H1 (cell line): ENCODE measurements around the gene JMJD7. TPM values are rescaled to one million over a fixed set of nuclear protein-coding genes. Genes with fewer than 3 reads are reported as not detected.

Experiments
- CTCF ChIA-PET: fragments of 300-600 bp; sonication (Branson Sonifier 250); formaldehyde crosslinking; loops from one replicate; lab custom pipeline; 2021; ENCODE audit not compliant: partially characterized antibody; lab: Charles Lee
- POLR2A ChIA-PET: fragments of 300-600 bp; sonication (Branson Sonifier 250); formaldehyde crosslinking; loops from one replicate; lab custom pipeline; 2021; ENCODE audit warnings: inconsistent platforms; ENCODE audit not compliant: partially characterized antibody; lab: Charles Lee
- DNase-seq, 2 experiments: peaks; one replicate each; pipeline versions ENCODE4 v3.0.0 to v3.0.0-alpha.2; 2010 to 2022; ENCODE audit warnings: low spot score in 2 of 2, low read depth in 1 of 2, mixed read lengths in 1 of 2
- FAIRE-seq: peaks from 2 replicates; lab custom pipeline; 2011; peaks lifted over from hg19 to GRCh38; lab: Jason Lieb, UNC
- H2AFZ ChIP-seq: 2 replicates; pipeline ENCODE4 v1.8.1; 2012; ENCODE audit warnings: low read length, inconsistent platforms
- H2AK5ac ChIP-seq: 2 replicates; pipeline ENCODE4 v1.6.1; 2013; ENCODE audit warnings: low read depth, low read length
- H2BK120ac ChIP-seq: replicated peaks from 2 replicates; pipeline ENCODE3; 2013; ENCODE audit warnings: low read depth, low read length, inconsistent platforms
- H2BK12ac ChIP-seq: 2 replicates; pipeline ENCODE4 v1.6.1; 2013; ENCODE audit warnings: low read depth, low read length
- H2BK15ac ChIP-seq: 2 replicates; pipeline ENCODE4 v1.6.1; 2013; ENCODE audit warnings: low read length
- H2BK20ac ChIP-seq: 2 replicates; pipeline ENCODE4 v1.6.1; 2013; ENCODE audit warnings: low read length
- H2BK5ac ChIP-seq: 2 replicates; pipeline ENCODE4 v1.6.1; 2013; ENCODE audit warnings: low read depth, low read length
- H3K14ac ChIP-seq: 2 replicates; pipeline ENCODE4 v1.6.1; 2013; ENCODE audit warnings: inconsistent platforms; ENCODE audit not compliant: insufficient read length
- H3K18ac ChIP-seq: 2 replicates; pipeline ENCODE4 v1.6.1; 2013; ENCODE audit warnings: low read length; ENCODE audit errors: extremely low read depth
- H3K23ac ChIP-seq: 2 replicates; pipeline ENCODE4 v1.6.1; 2013; ENCODE audit warnings: inconsistent platforms; ENCODE audit not compliant: insufficient read length
- H3K23me2 ChIP-seq: 2 replicates; pipeline ENCODE4 v1.6.1; 2013; ENCODE audit warnings: low read depth, low read length
- H3K27ac ChIP-seq: 2 replicates; pipeline ENCODE4 v1.6.1; 2011; ENCODE audit warnings: low read depth, low read length, inconsistent platforms
- H3K27me3 ChIP-seq, 4 experiments: replicated peaks in 1 of 4; 1 replicate in 1 of 4; 2 replicates in 3 of 4; pipeline versions ENCODE4 v1.6.1 to v1.8.1; 2011 to 2013; ENCODE audit warnings: low read length in 3 of 4, mild to moderate bottlenecking in 3 of 4, inconsistent platforms in 2 of 4, mixed read lengths in 2 of 4, moderate library complexity in 1 of 4; ENCODE audit not compliant: control insufficient read depth in 3 of 4, insufficient read depth in 3 of 4; ENCODE audit errors: extremely low read depth in 1 of 4
- H3K36me3 ChIP-seq, 4 experiments: 2 replicates each; pipeline versions ENCODE4 v1.6.1 to v1.8.1; 2011 to 2013; ENCODE audit warnings: mild to moderate bottlenecking in 4 of 4, low read length in 3 of 4, moderate library complexity in 2 of 4, control low read depth in 1 of 4, inconsistent platforms in 1 of 4; ENCODE audit not compliant: insufficient read depth in 4 of 4, control insufficient read depth in 2 of 4
- H3K4ac ChIP-seq: replicated peaks from 2 replicates; pipeline ENCODE3; 2013; ENCODE audit warnings: low read length, low read depth, mixed read lengths, inconsistent platforms; ENCODE audit not compliant: insufficient read length
- H3K4me1 ChIP-seq, 4 experiments: replicated peaks in 1 of 4; 1 replicate in 1 of 4; 2 replicates in 3 of 4; pipeline versions ENCODE4 v1.6.1 to v1.8.1; 2011 to 2013; ENCODE audit warnings: low read length in 3 of 4, inconsistent platforms in 2 of 4, mixed read lengths in 1 of 4; ENCODE audit not compliant: insufficient read depth in 4 of 4, control insufficient read depth in 3 of 4
- H3K4me2 ChIP-seq, 2 experiments: 2 replicates each; pipeline versions ENCODE4 v1.6.1 to v1.8.1; 2011 to 2013; ENCODE audit warnings: low read depth in 2 of 2, low read length in 2 of 2, control low read depth in 1 of 2, inconsistent platforms in 1 of 2, mild to moderate bottlenecking in 1 of 2; ENCODE audit not compliant: insufficient read depth in 1 of 2
- H3K4me3 ChIP-seq, 4 experiments: fragments of 200-600, 300-600 bp in 1 of 4; sonication (generic), shearing (Covaris generic), sonication (Bioruptor Twin) in 1 of 4; 2 replicates each; pipeline versions ENCODE4 v1.5.1 to v1.8.1; 2011 to 2016; ENCODE audit warnings: low read length in 4 of 4, low read depth in 3 of 4, control low read depth in 2 of 4, inconsistent platforms in 2 of 4, mild to moderate bottlenecking in 2 of 4, mixed read lengths in 1 of 4, moderate library complexity in 1 of 4; ENCODE audit not compliant: insufficient read depth in 2 of 4; ENCODE audit errors: extremely low read depth in 1 of 4
- H3K56ac ChIP-seq: replicated peaks from 2 replicates; pipeline ENCODE3; 2013; ENCODE audit warnings: low read depth, mild to moderate bottlenecking, mixed read lengths, low read length, inconsistent platforms; ENCODE audit not compliant: insufficient read length
- H3K79me1 ChIP-seq: 2 replicates; pipeline ENCODE4 v1.6.1; 2013; ENCODE audit warnings: low read depth, low read length, control low read depth
- H3K79me2 ChIP-seq, 2 experiments: 2 replicates each; pipeline versions ENCODE4 v1.6.1 to v1.8.1; 2012 to 2013; ENCODE audit warnings: low read length in 2 of 2, mild to moderate bottlenecking in 2 of 2, inconsistent platforms in 1 of 2; ENCODE audit not compliant: insufficient read depth in 2 of 2, control insufficient read depth in 1 of 2
- H3K9ac ChIP-seq, 4 experiments: replicated peaks in 1 of 4; 1 replicate in 1 of 4; 2 replicates in 3 of 4; pipeline versions ENCODE4 v1.6.1 to v1.8.1; 2011 to 2013; ENCODE audit warnings: low read depth in 3 of 4, low read length in 3 of 4, control low read depth in 2 of 4, mild to moderate bottlenecking in 2 of 4, moderate library complexity in 2 of 4, inconsistent platforms in 1 of 4; ENCODE audit errors: extremely low read depth in 1 of 4
- H3K9me3 ChIP-seq, 2 experiments: 2 replicates each; pipeline versions ENCODE4 v1.6.1 to v1.8.1; 2012 to 2013; ENCODE audit warnings: mild to moderate bottlenecking in 2 of 2, moderate library complexity in 2 of 2, control low read depth in 1 of 2, inconsistent platforms in 1 of 2, low read depth in 1 of 2, low read length in 1 of 2, mixed read lengths in 1 of 2; ENCODE audit not compliant: insufficient read depth in 2 of 2
- H4K20me1 ChIP-seq, 2 experiments: replicated peaks in 1 of 2; 2 replicates each; pipeline versions ENCODE3 to v1.8.1; 2011 to 2013; ENCODE audit warnings: inconsistent platforms in 2 of 2, low read length in 2 of 2, mild to moderate bottlenecking in 1 of 2; ENCODE audit not compliant: insufficient read depth in 2 of 2, control insufficient read depth in 1 of 2
- H4K5ac ChIP-seq: 2 replicates; pipeline ENCODE4 v1.6.1; 2013; ENCODE audit warnings: low read length, low read depth, mixed read lengths, inconsistent platforms; ENCODE audit not compliant: insufficient read length
- H4K8ac ChIP-seq: 2 replicates; pipeline ENCODE4 v1.8.0; 2013; ENCODE audit warnings: mild to moderate bottlenecking, moderate library complexity, low read length, inconsistent platforms; ENCODE audit not compliant: insufficient read depth; ENCODE audit errors: extremely low read depth
- H4K91ac ChIP-seq: replicated peaks from 2 replicates; pipeline ENCODE3; 2013; ENCODE audit warnings: low read length, mixed read lengths, inconsistent platforms; ENCODE audit not compliant: insufficient read length
- CBX5 ChIP-seq: fragments of 300-800, 300-1000 bp; sonication (generic); IDR thresholded peaks from 2 replicates; pipeline ENCODE4 v1.7.1; 2016; ENCODE audit warnings: antibody characterized with exemption, low read length, low read depth
- EZH2 ChIP-seq: fragments of 200-600 bp; sonication (generic); IDR thresholded peaks from 2 replicates; pipeline ENCODE4 v1.7.1; 2012; ENCODE audit warnings: low read depth, mild to moderate bottlenecking, moderate library complexity, low read length, inconsistent platforms; ENCODE audit not compliant: severe bottlenecking
- HDAC2 ChIP-seq, 2 experiments: fragments of 300-600 bp in 1 of 2; sonication (generic) in 1 of 2; IDR thresholded peaks; 2 replicates each; pipeline ENCODE4 v1.6.1; 2011 to 2012; ENCODE audit warnings: low read depth in 2 of 2, low read length in 2 of 2, mild to moderate bottlenecking in 2 of 2, moderate library complexity in 2 of 2, borderline replicate concordance in 1 of 2, inconsistent platforms in 1 of 2
- JUND ChIP-seq: IDR thresholded peaks from 2 replicates; pipeline ENCODE4 v1.6.1; 2011; ENCODE audit warnings: mild to moderate bottlenecking, improper control_type of control experiment, low read length
- POLR2AphosphoS5 ChIP-seq: IDR thresholded peaks from 2 replicates; pipeline ENCODE4 v1.6.1; 2011; ENCODE audit warnings: low read depth, low read length
- RAD21 ChIP-seq, 2 experiments: IDR thresholded peaks in 1 of 2; conservative IDR thresholded peaks in 1 of 2; 2 replicates each; pipeline ENCODE4 v1.6.1; 2011; ENCODE audit warnings: low read depth in 2 of 2, low read length in 2 of 2, improper control_type of control experiment in 1 of 2, inconsistent platforms in 1 of 2, mild to moderate bottlenecking in 1 of 2, moderate library complexity in 1 of 2
- SRF ChIP-seq: IDR thresholded peaks from 2 replicates; pipeline ENCODE4 v1.6.1; 2011; ENCODE audit warnings: mild to moderate bottlenecking, low read depth, low read length, moderate library complexity
- WGBS, 2 experiments: shearing (Covaris generic) in 1 of 2; methylation state at CpG; one replicate each; pipeline versions ENCODE4 v1.1.6 to v1.1.7; 2013 to 2015; ENCODE audit warnings: low lambda C conversion rate in 2 of 2, mixed read lengths in 2 of 2, inconsistent platforms in 1 of 2, low coverage in 1 of 2, missing lambda C conversion rate in 1 of 2; ENCODE audit not compliant: insufficient replicate concordance in 2 of 2, insufficient coverage in 1 of 2, insufficient read length in 1 of 2; ENCODE audit errors: extremely low coverage in 1 of 2, missing lambda C conversion rate in 1 of 2; 5-methylcytosine and 5-hydroxymethylcytosine counted together
- polyA plus RNA-seq, 7 experiments: library from polyadenylated mRNA; depleted of rRNA in 3 of 7; stranded (reverse) in 5 of 7; unstranded in 2 of 7; fragments of >200 nt in 5 of 7; fragments of 200-250 nt in 2 of 7; gene quantifications; 1 replicate in 5 of 7; 2 replicates in 1 of 7; 4 replicates in 1 of 7; pipeline versions ENCODE4 v1.2.1 to v1.2.3, GENCODE V29; 2011 to 2013; ENCODE audit warnings: missing spikeins in 2 of 7, mixed read lengths in 2 of 7
- total RNA-seq: library from RNA; stranded (reverse); fragmentation: NEBNext Ultra II Directional; extraction: Animal tissue kit (Norgen Biotek cat#: 25700); gene quantifications from 2 replicates; pipeline ENCODE4 v1.2.1, GENCODE V29; 2021

Gene JMJD7
- total and polyA plus RNA-seq, 2 of the 8 experiments (the other 6 are each of a cell fraction or from before 2014, with no cell fraction given): 15.0 to 20.0 TPM

GRCh38 chr15:41778521-41778920 lies 49.4 kb upstream of the JMJD7 start:
- H3K79me1 ChIP-seq: no peaks in the 10 kb centered on the region; the same call in 1 of the 2 replicates
- H2AK5ac ChIP-seq: no peak overlapping the region
- no peaks in the 10 kb centered on the region for H3K9me3 ChIP-seq
- no peaks in the 10 kb centered on the region for H3K36me3 ChIP-seq
- peaks cover 15% of the 10 kb centered on the region for H3K23me2 ChIP-seq
- H4K5ac ChIP-seq: no peak overlapping the region
- FAIRE-seq (no peak), DNase-seq (no peak)
- no peak overlapping the region for H3K4me2 ChIP-seq
- H3K23ac ChIP-seq: no peak overlapping the region
- no peak overlapping the region for H3K14ac ChIP-seq
- no peak overlapping the region for H2AFZ ChIP-seq
- H2BK15ac ChIP-seq: no peak overlapping the region
- POLR2A ChIA-PET: no interaction called here
- H3K27ac ChIP-seq: no peak overlapping the region
- H4K91ac ChIP-seq: no peak overlapping the region
- CTCF ChIA-PET: interaction anchor here (0.9 to 9.3 kb wide), 6 partner anchors 10 to 105 kb away, joined by 3 to 283 read pairs (median 4); no protein-coding TSS in a partner anchor
- no peaks in the 10 kb centered on the region for H3K27me3 ChIP-seq
- no peaks in the 10 kb centered on the region for H4K20me1 ChIP-seq
- no peak overlapping the region for H2BK120ac ChIP-seq
- H3K79me2 ChIP-seq: peaks cover 0 to 12% of the 10 kb centered on the region in 2 experiments; a peak in 2 of 4 replicates
- H3K4ac ChIP-seq: no peak overlapping the region
- no peak overlapping the region for H3K4me3 ChIP-seq
- H2BK20ac ChIP-seq: no peak overlapping the region
- no peak overlapping the region for H2BK12ac ChIP-seq
- no peak overlapping the region for H4K8ac ChIP-seq
- 83% methylated on average over 1 of the region's 1 CpG; no CpG with 5 or more reads in 1 of the 2 experiments for WGBS, 2 experiments
- H3K4me1 ChIP-seq: peaks cover 2 to 28% (median 10%) of the 10 kb centered on the region in 4 experiments; a peak in 6 of 7 replicates
- no peak overlapping the region for H3K56ac ChIP-seq
- no peak overlapping the region for H2BK5ac ChIP-seq
- H3K18ac ChIP-seq: no peak overlapping the region
- no peak overlapping the region for H3K9ac ChIP-seq
- TF ChIP-seq JUND (no peak), POLR2AphosphoS5 (no peak), CBX5 (no peak), SRF (no peak), RAD21 (IDR thresholded peaks at IDR 0.05 in 1 of 2, conservative IDR thresholded peaks at IDR 0.05 in 1 of 2; ENCODE audit: low read depth in 2 of 2, low read length in 2 of 2) (no peak), HDAC2 (IDR thresholded peaks at IDR 0.05; ENCODE audit: borderline replicate concordance in 1 of 2, low read depth in 2 of 2, low read length in 2 of 2) (no peak), EZH2 (no peak)
